ENCODE measurements around the gene CRIP3. TPM values are rescaled to one million over a fixed set of nuclear protein-coding genes. Genes with fewer than 3 reads are reported as not detected.

CRIP3 gene
- total RNA-seq, 1 experiment from 2014 or later, result not detected

- Histone ChIP-seq H3K4me1 (no peaks in the 10 kb centered on the region), H3K27ac (no peak overlapping the region), H3K36me3 (no peaks in the 10 kb centered on the region), H3K27me3 (peaks cover 4% of the 10 kb centered on the region), H3K4me3 (no peak overlapping the region), H3K9me3 (replicated peaks) (no peaks in the 10 kb centered on the region)
- DNase-seq, result no peak
These were observed 20.6 kb downstream of the CRIP3 start for GRCh38 chr6:43287717-43288679.

GRCh38 chr6:43286980-43287716 lies 21.5 kb downstream of the CRIP3 start:
- no peaks in the 10 kb centered on the region for H3K36me3 ChIP-seq
- no peaks in the 10 kb centered on the region for H3K4me1 ChIP-seq
- no peak overlapping the region for H3K27ac ChIP-seq
- no peak overlapping the region for H3K4me3 ChIP-seq
- no peaks in the 10 kb centered on the region for H3K9me3 ChIP-seq (replicated peaks)
- peaks cover 3% of the 10 kb centered on the region for H3K27me3 ChIP-seq
- DNase-seq, result no peak

- Histone ChIP-seq H3K27me3 (0 out of 2 replicates have a peak, but pooled peaks cover 3% of the 10 kb centered on the region), H3K9me3 (replicated peaks) (no peaks in the 10 kb centered on the region), H3K36me3 (no peaks in the 10 kb centered on the region), H3K27ac (no peak overlapping the region), H3K4me3 (no peak overlapping the region), H3K4me1 (no peaks in the 10 kb centered on the region)
- DNase-seq, result no peak
These were observed 22.1 kb downstream of the CRIP3 start for GRCh38 chr6:43286456-43286979.

DNA sequence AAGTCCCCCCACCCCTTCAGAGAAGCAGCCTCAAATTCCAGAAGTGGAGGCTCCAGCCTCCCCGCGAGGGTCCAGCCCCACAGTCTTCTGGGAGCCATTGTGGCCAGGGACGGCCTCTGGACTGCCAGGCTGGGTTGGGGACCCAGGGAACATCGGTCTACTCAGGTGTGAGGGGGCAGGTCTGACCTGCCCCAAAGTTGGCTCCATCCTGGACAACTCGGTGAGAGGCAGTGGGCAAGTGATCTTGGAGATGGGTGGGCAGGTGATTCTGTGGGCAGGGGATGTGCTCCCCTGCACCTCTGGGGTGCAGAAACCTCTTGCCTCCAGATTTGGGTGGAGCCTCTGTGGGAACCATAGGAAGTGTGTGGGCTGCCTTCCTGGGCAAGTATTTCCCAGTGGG lies 22.8 kb downstream of the CRIP3 start:
- H3K9me3 ChIP-seq (replicated peaks), result no peaks in the 10 kb centered on the region
- H3K4me1 ChIP-seq, result no peaks in the 10 kb centered on the region
- H3K27me3 ChIP-seq, result 0 out of 2 replicates have a peak, but pooled peaks cover 3% of the 10 kb centered on the region
- H3K27ac ChIP-seq, result no peak overlapping the region
- no peak for DNase-seq
- no peak overlapping the region for H3K4me3 ChIP-seq
- no peaks in the 10 kb centered on the region for H3K36me3 ChIP-seq

GRCh38 chr6:43284991-43285781 lies 23.4 kb downstream of the CRIP3 start:
- H3K27ac ChIP-seq, result no peak overlapping the region
- H3K4me1 ChIP-seq, result no peaks in the 10 kb centered on the region
- no peaks in the 10 kb centered on the region for H3K36me3 ChIP-seq
- H3K27me3 ChIP-seq, result 0 out of 2 replicates have a peak, but pooled peaks cover 3% of the 10 kb centered on the region
- no peak overlapping the region for H3K4me3 ChIP-seq
- no peaks in the 10 kb centered on the region for H3K9me3 ChIP-seq (replicated peaks)
- no peak for DNase-seq

- H3K9me3 ChIP-seq (replicated peaks), result no peaks in the 10 kb centered on the region
- H3K36me3 ChIP-seq, result no peaks in the 10 kb centered on the region
- no peak overlapping the region for H3K4me3 ChIP-seq
- no peak for DNase-seq
- H3K27ac ChIP-seq, result no peak overlapping the region
- 0 out of 2 replicates have a peak, but pooled peaks cover 3% of the 10 kb centered on the region for H3K27me3 ChIP-seq
- H3K4me1 ChIP-seq, result no peaks in the 10 kb centered on the region
These were observed 24.7 kb downstream of the CRIP3 start for GRCh38 chr6:43283905-43284304.

DNA sequence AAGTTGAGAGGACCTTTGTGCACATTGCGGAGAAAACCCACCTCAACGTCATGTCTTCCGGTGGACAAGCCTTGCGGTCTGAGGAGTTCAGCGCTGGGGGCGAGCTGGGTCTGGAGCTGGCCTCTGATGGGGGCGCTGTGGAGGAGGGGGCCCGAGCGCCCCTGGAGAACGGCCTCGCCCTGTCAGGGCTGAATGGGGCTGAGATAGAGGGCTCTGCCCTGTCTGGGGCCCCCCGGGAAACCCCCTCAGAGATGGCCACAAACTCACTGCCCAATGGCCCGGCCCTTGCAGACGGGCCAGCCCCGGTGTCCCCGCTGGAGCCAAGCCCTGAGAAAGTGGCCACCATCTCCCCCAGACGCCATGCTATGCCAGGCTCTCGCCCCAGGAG lies 25.1 kb downstream of the CRIP3 start:
- H3K4me1 ChIP-seq, result no peaks in the 10 kb centered on the region

DNA sequence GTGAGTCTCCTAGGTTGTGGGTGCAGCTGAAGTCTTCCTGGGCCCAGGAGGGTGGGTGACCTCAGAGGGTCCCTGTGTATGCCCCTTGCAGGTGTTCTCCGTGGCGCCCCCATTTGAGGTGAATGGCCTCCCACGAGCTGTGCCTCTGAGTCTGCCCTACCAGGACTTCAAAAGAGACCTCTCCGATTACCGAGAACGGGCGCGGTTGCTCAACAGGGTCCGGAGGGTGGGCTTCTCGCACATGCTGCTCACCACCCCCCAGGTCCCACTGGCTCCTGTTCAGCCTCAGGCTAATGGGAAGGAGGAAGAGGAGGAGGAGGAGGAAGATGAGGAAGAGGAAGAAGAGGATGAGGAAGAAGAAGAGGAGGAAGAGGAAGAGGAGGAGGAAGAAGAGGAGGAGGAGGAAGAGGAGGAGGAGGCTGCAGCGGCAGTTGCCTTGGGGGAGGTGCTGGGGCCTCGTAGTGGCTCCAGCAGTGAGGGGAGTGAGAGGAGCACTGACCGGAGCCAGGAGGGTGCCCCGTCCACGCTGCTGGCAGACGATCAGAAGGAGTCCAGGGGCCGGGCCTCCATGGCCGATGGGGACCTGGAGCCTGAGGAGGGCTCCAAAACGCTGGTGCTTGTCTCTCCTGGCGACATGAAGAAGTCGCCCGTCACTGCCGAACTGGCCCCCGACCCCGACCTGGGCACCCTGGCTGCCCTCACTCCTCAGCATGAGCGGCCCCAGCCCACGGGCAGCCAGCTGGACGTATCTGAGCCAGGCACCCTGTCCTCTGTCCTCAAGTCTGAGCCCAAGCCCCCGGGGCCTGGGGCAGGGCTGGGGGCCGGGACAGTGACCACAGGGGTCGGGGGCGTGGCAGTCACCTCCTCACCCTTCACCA lies 25.8 kb downstream of the CRIP3 start:
- H3K36me3 ChIP-seq, result no peaks in the 10 kb centered on the region
- H3K27me3 ChIP-seq, result 0 out of 2 replicates have a peak, but pooled peaks cover 3% of the 10 kb centered on the region
- H3K4me1 ChIP-seq, result no peaks in the 10 kb centered on the region
- no peak for DNase-seq
- no peak overlapping the region for H3K4me3 ChIP-seq
- no peak overlapping the region for H3K27ac ChIP-seq
- H3K9me3 ChIP-seq (replicated peaks), result no peaks in the 10 kb centered on the region

More for the DNA sequence above, 25.1 kb downstream of the CRIP3 start:
- no peak for DNase-seq
- Histone ChIP-seq H3K27me3 (0 out of 2 replicates have a peak, but pooled peaks cover 3% of the 10 kb centered on the region), H3K27ac (no peak overlapping the region), H3K4me3 (no peak overlapping the region), H3K36me3 (no peaks in the 10 kb centered on the region), H3K9me3 (replicated peaks) (no peaks in the 10 kb centered on the region)

DNA sequence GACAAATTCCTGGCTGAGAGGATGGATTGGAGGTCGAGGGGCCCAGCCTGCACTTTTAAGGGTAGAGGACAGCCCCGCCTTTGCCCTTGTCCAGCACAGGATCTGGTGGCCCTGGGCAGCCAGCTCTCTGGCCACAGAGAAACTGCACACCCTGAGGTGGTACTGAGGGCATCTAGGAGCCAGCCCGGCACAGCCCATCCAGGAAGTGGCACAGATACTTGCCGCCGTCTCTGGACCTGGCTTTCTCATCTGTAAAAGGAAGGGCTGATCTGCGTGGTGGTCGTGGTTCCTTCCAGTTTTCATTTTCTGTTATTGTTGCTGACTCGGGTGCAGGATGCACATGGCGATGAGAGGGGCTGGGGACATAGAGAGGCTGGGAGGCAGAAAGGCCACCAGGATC lies 26.6 kb downstream of the CRIP3 start:
- H3K4me3 ChIP-seq, result no peak overlapping the region
- no peaks in the 10 kb centered on the region for H3K4me1 ChIP-seq
- DNase-seq, result no peak
- no peaks in the 10 kb centered on the region for H3K36me3 ChIP-seq
- H3K27me3 ChIP-seq, result 0 out of 2 replicates have a peak, but pooled peaks cover 3% of the 10 kb centered on the region
- no peaks in the 10 kb centered on the region for H3K9me3 ChIP-seq (replicated peaks)
- no peak overlapping the region for H3K27ac ChIP-seq

DNA sequence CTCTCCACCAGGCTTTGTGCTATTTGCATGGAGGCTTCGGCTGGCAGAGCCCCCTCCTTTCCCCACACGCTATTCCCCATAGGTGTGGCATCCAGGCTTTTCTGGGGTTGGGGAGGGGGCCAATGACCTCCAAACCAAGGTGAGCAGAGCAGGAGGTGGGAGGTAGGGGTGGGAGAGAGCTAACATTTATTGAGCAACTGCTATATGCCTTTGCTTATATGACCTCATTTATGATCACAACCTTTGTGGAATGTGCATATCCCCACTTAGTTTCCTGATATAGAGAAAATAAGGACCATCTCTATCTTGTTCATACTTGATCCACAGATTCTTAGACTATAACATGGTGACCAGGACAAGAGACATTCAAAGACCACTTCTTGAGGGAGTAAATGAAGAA lies 28.4 kb downstream of the CRIP3 start:
- Histone ChIP-seq H3K36me3 (no peaks in the 10 kb centered on the region), H3K27ac (no peak overlapping the region), H3K4me1 (no peaks in the 10 kb centered on the region), H3K27me3 (0 out of 2 replicates have a peak, but pooled peaks cover 3% of the 10 kb centered on the region), H3K4me3 (no peak overlapping the region), H3K9me3 (replicated peaks) (no peaks in the 10 kb centered on the region)
- DNase-seq, result no peak

- no peaks in the 10 kb centered on the region for H3K36me3 ChIP-seq
- no peak for DNase-seq
- no peak overlapping the region for H3K27ac ChIP-seq
- no peaks in the 10 kb centered on the region for H3K9me3 ChIP-seq (replicated peaks)
- no peak overlapping the region for H3K4me3 ChIP-seq
- H3K27me3 ChIP-seq, result 0 out of 2 replicates have a peak, but pooled peaks cover 3% of the 10 kb centered on the region
- H3K4me1 ChIP-seq, result no peaks in the 10 kb centered on the region
These were observed 30.0 kb downstream of the CRIP3 start for GRCh38 chr6:43278524-43279078.

DNA sequence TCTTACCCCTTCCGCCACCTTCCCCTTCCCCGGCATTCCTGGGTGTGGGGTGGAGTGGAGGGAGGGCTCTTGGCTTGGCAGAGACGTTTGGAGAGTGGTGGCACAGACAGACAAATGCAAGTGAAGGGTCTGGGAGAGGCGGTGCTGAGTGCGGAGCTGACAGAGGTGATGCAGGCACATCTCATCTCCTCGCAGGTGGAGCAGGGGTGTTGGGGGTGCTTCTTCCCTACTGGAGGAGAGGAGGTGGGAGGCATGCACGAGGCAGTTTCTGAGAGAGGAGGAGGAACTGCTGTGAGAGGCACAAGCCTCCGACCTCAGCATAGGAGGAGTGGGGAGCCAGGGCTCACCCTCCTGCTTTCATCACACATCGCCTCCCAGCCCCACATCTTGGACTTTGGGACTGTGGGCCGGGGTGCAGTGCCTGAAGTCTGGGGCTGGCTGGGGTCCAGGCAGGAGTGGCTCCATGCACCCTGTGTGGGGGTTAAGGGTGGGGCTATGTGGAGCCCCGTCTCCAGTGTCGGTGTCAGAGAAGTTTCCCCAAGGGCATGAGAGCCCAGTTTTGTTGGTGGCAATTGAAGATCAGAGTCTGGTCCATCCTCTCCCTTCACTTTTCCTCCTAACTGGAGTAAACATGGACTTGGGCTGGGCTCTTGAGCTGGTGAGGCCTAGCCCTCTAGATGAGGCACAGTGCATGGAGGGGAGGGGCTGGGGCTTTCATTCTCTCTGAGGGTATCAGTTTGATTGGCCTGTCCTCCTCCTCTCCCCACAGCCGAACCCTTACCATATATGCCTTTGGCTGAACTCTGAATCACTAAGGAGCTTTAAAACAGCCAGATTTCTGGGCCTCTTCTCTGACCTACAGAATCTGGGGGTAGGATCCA lies 30.7 kb downstream of the CRIP3 start:
- H3K9me3 ChIP-seq (replicated peaks), result no peaks in the 10 kb centered on the region
- 0 out of 2 replicates have a peak, but pooled peaks cover 3% of the 10 kb centered on the region for H3K27me3 ChIP-seq
- H3K36me3 ChIP-seq, result no peaks in the 10 kb centered on the region
- no peak overlapping the region for H3K4me3 ChIP-seq
- H3K4me1 ChIP-seq, result no peaks in the 10 kb centered on the region
- DNase-seq, result no peak
- H3K27ac ChIP-seq, result no peak overlapping the region
